A673 (cell line): Measurements from ENCODE around the gene GET3. TPM values are rescaled to one million over a fixed set of nuclear protein-coding genes. Genes with fewer than 3 reads are reported as not detected.
A peak's percentile ranks its signal among the peaks of the same experiment; 100 is the strongest.

Experiments used
- BruUV-seq: library from RNA; stranded (reverse); fragments of 400-500 nt; replicated peaks from 2 replicates; lab custom pipeline; 2021; lab: Mats Ljungman, UMichigan
- CTCF ChIA-PET: fragments of 300-600 bp; sonication (Branson Sonifier 250); formaldehyde crosslinking; loops from one replicate; lab custom pipeline; 2022; ENCODE audit warnings: antibody characterized with exemption; lab: Charles Lee
- POLR2A ChIA-PET: fragments of 300-600 bp; sonication (Branson Sonifier 250); formaldehyde crosslinking; loops from one replicate; lab custom pipeline; 2022; ENCODE audit warnings: antibody characterized with exemption; ENCODE audit not compliant: low non-redundant PET; lab: Charles Lee
- DNase-seq: peaks from one replicate; pipeline ENCODE4 v3.0.0-alpha.2; 2015; ENCODE audit warnings: low spot score
- H3K27ac ChIP-seq: fragments of 200-600 bp; sonication (generic); 2 replicates; pipeline ENCODE4 v1.5.1; 2016; ENCODE audit warnings: mixed run types, low read depth, mild to moderate bottlenecking, mixed read lengths, antibody characterized with exemption, low read length; ENCODE audit not compliant: poor library complexity, severe bottlenecking
- H3K27me3 ChIP-seq: fragments of 200-600 bp; sonication (generic); replicated peaks from 2 replicates; pipeline ENCODE4 v1.6.1; 2017; ENCODE audit warnings: mixed run types, low read depth, mild to moderate bottlenecking, mixed read lengths, antibody characterized with exemption, low read length; ENCODE audit not compliant: insufficient read depth, poor library complexity
- H3K36me3 ChIP-seq: fragments of 200-600 bp; sonication (generic); 2 replicates; pipeline ENCODE4 v1.6.1; 2016; ENCODE audit warnings: mixed run types, mild to moderate bottlenecking, mixed read lengths, antibody characterized with exemption, low read length; ENCODE audit not compliant: insufficient read depth, poor library complexity, severe bottlenecking
- H3K4me1 ChIP-seq: fragments of 200-600 bp; sonication (generic); 2 replicates; pipeline ENCODE4 v1.6.1; 2017; ENCODE audit warnings: mixed run types, mild to moderate bottlenecking, mixed read lengths, antibody characterized with exemption, low read length; ENCODE audit not compliant: insufficient read depth, poor library complexity, severe bottlenecking
- H3K4me3 ChIP-seq: fragments of 200-600 bp; sonication (generic); 2 replicates; pipeline ENCODE4 v1.5.1; 2016; ENCODE audit warnings: low read depth, mixed run types, mild to moderate bottlenecking, mixed read lengths, low read length; ENCODE audit not compliant: poor library complexity, severe bottlenecking
- H3K9me3 ChIP-seq: fragments of 200-600 bp; sonication (generic); 2 replicates; pipeline ENCODE4 v1.6.1; 2016; ENCODE audit warnings: mixed run types, low read depth, mild to moderate bottlenecking, mixed read lengths, antibody characterized with exemption, low read length; ENCODE audit not compliant: poor library complexity, severe bottlenecking
- EZH2 ChIP-seq: fragments of 200-600 bp; sonication (generic); IDR thresholded peaks from 2 replicates; pipeline ENCODE4 v1.6.1; 2017; ENCODE audit warnings: borderline replicate concordance, low read depth, mild to moderate bottlenecking, mixed read lengths, antibody characterized with exemption, low read length; ENCODE audit not compliant: poor library complexity, severe bottlenecking
- intact Hi-C: fragments of 100-400 bp; cut with micrococcal nuclease; formaldehyde crosslinking; loops from one replicate; pipeline ENCODE4 v1.10.0; 2022; ENCODE audit not compliant: unreplicated experiment
- total RNA-seq: library from RNA; stranded (reverse); gene quantifications from 2 replicates; pipeline ENCODE4 v1.2.3, GENCODE V29; 2021
- TF ChIP-seq, protein P1 (sequence below): fragments of 300-800, 200-600 bp; sonication (generic); conservative IDR thresholded peaks from 2 replicates; pipeline ENCODE4 v1.5.1; 2017; ENCODE audit warnings: low read depth, mild to moderate bottlenecking, antibody characterized with exemption, low read length, moderate library complexity, mixed read lengths

Gene GET3
- total RNA-seq, 1 experiment from 2014 or later: 91.7 TPM

DNA sequence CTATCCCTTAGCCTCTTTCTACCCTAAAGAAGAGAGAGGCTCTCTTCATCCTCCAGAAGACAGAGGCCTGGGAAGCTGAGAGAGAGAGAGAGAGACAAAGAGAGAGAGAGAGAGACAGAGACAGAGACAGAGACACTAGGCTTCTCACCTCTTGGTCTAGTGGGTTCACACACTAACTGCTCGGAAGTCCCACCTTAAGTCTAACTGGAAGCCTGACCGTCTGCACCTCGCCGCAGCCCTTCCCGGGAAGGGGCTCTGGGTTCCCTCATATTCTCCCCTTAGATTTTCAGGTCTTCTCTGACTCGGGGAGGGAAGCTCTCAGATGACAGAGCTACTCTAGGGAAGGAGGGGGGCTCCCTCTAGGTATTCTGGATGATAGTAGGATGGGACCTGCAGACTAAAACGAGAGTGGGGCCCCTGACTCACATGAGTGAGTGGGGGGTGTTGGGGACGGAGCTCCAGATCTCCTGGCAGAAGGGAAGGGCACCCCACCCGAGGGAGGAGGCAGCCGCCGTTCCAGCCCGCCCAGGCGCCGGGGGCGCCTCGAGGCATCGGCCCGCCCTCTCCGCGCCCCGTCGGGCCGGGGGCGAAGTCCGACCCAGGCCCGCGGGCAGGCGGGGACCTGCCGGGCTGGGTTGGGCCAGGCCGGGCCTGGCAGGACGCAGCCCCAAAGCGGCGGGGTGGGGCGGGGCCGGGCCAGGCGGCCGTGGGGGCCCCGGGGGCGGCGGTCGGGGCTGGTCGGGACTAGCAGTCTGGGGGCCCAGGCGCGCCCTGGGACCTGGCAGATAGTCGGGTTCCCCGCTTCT is 52.0 kb downstream of the GET3 start:
- POLR2A ChIA-PET: no interaction called here
- intact Hi-C loops: no loop called here
- Histone ChIP-seq H3K4me3 (peak overlapping the region; percentile 59), H3K4me1 (peaks cover 40% of the 10 kb centered on the region), H3K9me3 (no peaks in the 10 kb centered on the region), H3K27me3 (no peaks in the 10 kb centered on the region), H3K36me3 (no peaks in the 10 kb centered on the region), H3K27ac (peak overlapping the region; percentile 98)
- TF ChIP-seq EZH2: no peak
- TF ChIP-seq, protein P1, sequence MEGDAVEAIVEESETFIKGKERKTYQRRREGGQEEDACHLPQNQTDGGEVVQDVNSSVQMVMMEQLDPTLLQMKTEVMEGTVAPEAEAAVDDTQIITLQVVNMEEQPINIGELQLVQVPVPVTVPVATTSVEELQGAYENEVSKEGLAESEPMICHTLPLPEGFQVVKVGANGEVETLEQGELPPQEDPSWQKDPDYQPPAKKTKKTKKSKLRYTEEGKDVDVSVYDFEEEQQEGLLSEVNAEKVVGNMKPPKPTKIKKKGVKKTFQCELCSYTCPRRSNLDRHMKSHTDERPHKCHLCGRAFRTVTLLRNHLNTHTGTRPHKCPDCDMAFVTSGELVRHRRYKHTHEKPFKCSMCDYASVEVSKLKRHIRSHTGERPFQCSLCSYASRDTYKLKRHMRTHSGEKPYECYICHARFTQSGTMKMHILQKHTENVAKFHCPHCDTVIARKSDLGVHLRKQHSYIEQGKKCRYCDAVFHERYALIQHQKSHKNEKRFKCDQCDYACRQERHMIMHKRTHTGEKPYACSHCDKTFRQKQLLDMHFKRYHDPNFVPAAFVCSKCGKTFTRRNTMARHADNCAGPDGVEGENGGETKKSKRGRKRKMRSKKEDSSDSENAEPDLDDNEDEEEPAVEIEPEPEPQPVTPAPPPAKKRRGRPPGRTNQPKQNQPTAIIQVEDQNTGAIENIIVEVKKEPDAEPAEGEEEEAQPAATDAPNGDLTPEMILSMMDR: no peak
- CTCF ChIA-PET: interaction anchor here (0.6 kb wide), 1 partner anchor 13 kb away, joined by 3 read pairs; no protein-coding TSS in a partner anchor
- BruUV-seq: no TSS peak
- no peak for DNase-seq

DNA sequence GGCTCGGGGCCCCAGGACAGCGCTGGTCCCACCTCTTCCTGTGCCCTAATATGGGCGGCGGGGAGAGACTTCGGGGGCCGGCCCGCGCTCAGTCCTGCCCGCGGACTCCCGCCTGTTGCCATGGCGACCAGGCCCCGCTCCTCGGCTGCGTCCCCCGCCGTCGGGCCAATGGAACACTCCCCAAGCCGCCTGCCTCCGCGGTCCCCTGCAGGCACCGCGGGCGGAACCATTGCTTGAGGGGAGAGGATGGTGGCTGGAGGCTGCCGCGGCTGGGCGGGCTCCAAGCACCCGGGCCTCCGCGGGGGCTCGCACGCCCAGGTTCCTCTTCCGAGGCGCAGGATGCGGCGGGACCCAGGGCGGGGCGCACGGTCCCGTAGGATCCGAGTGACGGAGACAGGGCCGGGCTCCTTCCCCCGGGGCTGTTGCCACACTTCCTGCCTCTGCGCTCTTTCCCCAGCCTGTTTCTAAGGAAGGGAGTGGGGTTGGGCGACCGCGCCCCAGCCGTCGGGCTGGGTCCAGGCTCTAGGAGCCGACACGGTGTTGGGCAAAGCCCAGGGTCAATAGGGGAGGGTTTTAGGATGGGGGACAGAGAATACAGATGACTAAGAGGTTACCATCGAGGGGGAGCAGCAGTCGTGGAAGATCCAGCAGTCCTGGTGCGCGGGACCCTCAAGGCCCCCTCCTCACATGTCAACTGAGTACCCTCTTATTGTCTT is 52.8 kb downstream of the GET3 start:
- peak overlapping the region; percentile 98 for H3K27ac ChIP-seq
- BruUV-seq: no TSS peak
- peaks cover 34% of the 10 kb centered on the region for H3K4me1 ChIP-seq
- H3K9me3 ChIP-seq: no peaks in the 10 kb centered on the region
- peak overlapping the region; percentile 59 for H3K4me3 ChIP-seq
- TF ChIP-seq EZH2: no peak
- TF ChIP-seq, protein P1: no peak
- no peaks in the 10 kb centered on the region for H3K36me3 ChIP-seq
- POLR2A ChIA-PET: no interaction called here
- CTCF ChIA-PET: interaction anchor here (0.6 kb wide), 1 partner anchor 14 kb away, joined by 3 read pairs; no protein-coding TSS in a partner anchor
- intact Hi-C loops: loop anchor here (5.0 kb wide), 1 partner anchor 108 kb away; the partner anchor contains the start of gene DHPS
- DNase-seq: peak; percentile 99
- H3K27me3 ChIP-seq: no peaks in the 10 kb centered on the region

DNA sequence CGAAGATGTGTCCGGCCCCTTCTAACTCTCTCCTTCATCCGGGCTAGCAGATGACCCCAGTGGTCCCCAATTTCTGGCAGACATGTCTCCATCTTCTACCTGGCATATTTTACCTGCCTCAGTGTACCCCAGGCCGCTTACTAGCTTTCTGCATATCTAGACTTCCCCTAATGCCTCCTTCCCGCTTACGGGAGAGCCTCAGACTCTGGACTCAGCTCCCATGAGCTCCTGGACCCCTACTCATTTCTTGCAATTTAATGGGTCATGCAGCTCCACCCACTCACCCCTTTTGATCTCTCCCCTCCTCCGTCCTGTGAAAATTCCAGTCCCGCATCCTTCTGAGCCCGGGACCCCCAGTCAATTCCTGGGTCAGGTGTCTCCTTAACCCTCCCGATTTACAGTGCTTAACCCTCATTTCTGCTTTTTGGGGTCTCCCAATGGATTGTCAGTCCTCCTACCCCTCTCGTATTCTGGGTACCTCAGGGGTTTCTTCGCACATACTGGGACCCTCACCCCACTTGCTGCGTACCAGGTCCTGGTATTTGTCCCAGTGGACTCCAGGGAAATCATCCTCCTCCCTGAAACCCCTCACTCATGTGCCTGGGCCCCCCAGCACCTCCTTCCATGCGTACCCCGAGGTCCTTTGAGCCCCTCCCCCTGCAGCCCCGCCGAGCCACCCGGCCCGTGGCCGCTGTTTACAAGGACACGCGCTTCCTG is 53.5 kb downstream of the GET3 start:
- no peaks in the 10 kb centered on the region for H3K27me3 ChIP-seq
- H3K27ac ChIP-seq: peak overlapping the region; percentile 98
- peak overlapping the region; percentile 59 for H3K4me3 ChIP-seq
- H3K4me1 ChIP-seq: peaks cover 33% of the 10 kb centered on the region
- ChIA-PET CTCF (interaction anchor here (0.7 to 3.0 kb wide), 3 partner anchors 13 to 24 kb away, joined by 3 to 29 read pairs (median 4); no protein-coding TSS in a partner anchor), POLR2A (interaction anchor here (0.8 to 1.1 kb wide), 4 partner anchors 13 to 365 kb away, joined by 3 to 6 read pairs (median 3); partner anchors contain the start of gene FARSA)
- BruUV-seq: no TSS peak
- no peak for DNase-seq
- TF ChIP-seq EZH2: no peak
- TF ChIP-seq, protein P1: no peak
- intact Hi-C loops: loop anchor here (5.0 kb wide), 1 partner anchor 108 kb away; the partner anchor contains the start of gene DHPS
- H3K36me3 ChIP-seq: no peaks in the 10 kb centered on the region
- H3K9me3 ChIP-seq: no peaks in the 10 kb centered on the region
